Measurements from ENCODE around the gene LCNL1. TPM values are rescaled to one million over a fixed set of nuclear protein-coding genes. Genes with fewer than 3 reads are reported as not detected.

LCNL1 gene
- total and polyA plus RNA-seq, 10 of the 15 experiments (the other 5 are each of a cell fraction or from before 2014, with no cell fraction given): not detected

DNA sequence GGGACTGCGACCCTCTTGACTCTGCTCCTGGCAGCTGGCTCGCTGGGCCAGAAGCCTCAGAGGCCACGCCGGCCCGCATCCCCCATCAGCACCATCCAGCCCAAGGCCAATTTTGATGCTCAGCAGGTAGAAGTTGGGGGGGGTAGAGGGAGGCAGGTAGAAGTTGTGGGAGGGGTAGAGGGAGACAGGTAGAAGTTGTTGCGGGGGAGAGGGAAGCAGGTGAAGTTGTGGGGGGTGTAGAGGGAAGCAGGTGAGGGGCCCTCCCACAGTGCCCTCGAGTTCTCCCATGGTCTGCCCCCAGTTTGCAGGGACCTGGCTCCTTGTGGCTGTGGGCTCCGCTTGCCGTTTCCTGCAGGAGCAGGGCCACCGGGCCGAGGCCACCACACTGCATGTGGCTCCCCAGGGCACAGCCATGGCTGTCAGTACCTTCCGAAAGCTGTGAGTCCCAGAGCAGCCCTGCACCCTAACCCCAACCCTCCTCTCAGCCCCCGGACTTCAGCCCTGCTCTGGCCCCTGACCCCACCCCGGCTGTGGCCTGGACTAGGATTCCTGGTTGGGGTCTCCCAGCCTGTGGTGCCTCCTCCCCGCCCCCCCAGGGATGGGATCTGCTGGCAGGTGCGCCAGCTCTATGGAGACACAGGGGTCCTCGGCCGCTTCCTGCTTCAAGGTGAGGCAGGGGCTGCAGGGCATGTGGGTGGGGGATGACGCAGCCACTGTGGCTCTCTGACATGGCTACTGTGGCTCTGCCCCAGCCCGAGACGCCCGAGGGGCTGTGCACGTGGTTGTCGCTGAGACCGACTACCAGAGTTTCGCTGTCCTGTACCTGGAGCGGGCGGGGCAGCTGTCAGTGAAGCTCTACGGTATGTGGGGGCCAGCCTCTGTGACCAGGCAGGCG is 37.2 kb upstream of the LCNL1 start (continued):
- TF ChIP-seq EGR1 (IDR thresholded peaks at IDR 0.05; ENCODE audit: borderline replicate concordance in 1 of 2, low read depth in 2 of 2, low read length in 2 of 2): no peak
- no peak for TF ChIP-seq SUPT20H (IDR thresholded peaks at IDR 0.05; ENCODE audit: borderline replicate concordance, control insufficient read depth, low read depth, low read length)
- TF ChIP-seq, protein P1, sequence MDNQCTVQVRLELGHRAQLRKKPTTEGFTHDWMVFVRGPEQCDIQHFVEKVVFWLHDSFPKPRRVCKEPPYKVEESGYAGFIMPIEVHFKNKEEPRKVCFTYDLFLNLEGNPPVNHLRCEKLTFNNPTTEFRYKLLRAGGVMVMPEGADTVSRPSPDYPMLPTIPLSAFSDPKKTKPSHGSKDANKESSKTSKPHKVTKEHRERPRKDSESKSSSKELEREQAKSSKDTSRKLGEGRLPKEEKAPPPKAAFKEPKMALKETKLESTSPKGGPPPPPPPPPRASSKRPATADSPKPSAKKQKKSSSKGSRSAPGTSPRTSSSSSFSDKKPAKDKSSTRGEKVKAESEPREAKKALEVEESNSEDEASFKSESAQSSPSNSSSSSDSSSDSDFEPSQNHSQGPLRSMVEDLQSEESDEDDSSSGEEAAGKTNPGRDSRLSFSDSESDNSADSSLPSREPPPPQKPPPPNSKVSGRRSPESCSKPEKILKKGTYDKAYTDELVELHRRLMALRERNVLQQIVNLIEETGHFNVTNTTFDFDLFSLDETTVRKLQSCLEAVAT (IDR thresholded peaks at IDR 0.05): no peak
- TF ChIP-seq IRF4 (IDR thresholded peaks at IDR 0.05; ENCODE audit: low read depth, low read length): no peak
- TF ChIP-seq ZNF217 (IDR thresholded peaks at IDR 0.05): no peak

DNA sequence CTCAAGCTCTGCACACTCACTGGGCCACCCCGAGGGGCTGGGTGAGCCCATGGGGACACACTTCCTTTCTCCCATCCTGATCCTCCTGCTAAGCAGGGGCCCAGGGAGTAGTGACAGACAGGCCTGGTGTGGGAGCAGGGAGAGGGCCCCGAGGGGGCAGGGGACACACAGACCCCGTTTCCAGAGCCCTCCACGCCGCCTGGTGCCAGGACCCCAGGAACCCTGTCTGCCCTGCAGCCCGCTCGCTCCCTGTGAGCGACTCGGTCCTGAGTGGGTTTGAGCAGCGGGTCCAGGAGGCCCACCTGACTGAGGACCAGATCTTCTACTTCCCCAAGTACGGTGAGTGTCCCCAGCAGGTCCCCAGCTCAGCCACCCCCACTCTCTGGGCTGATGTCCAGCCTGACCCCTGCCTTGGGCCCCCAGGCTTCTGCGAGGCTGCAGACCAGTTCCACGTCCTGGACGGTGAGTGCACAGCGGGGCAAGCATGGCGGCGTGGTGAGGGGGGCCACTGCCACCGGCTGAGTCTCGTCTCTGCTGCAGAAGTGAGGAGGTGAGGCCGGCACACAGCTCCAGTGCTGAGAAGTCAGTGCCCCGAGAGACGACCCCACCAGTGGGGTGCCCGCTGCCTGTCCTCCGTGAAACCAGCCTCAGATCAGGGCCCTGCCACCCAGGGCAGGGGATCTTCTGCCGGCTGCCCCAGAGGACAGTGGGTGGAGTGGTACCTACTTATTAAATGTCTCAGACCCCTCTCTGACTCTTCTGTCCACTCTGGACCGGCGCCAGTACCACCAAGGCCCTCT is 36.4 kb upstream of the LCNL1 start:
- intact Hi-C loops (cut with micrococcal nuclease; ENCODE audit: unreplicated experiment): loop anchor here (10.0 kb wide), 1 partner anchor 152 kb away; the partner anchor contains the start of genes CCDC183 and TMEM141

More for the DNA sequence above, 36.4 kb upstream of the LCNL1 start:
- DNase-seq (ENCODE audit: low read depth, low spot score) (no peak), ATAC-seq (no peak), FAIRE-seq (no peak)
- H3K9ac ChIP-seq (ENCODE audit: control insufficient read depth, insufficient read depth, low read length): no peak overlapping the region
- WGBS (ENCODE audit: insufficient coverage, insufficient replicate concordance, low lambda C conversion rate, missing lambda C conversion rate): 56% methylated on average over 27 of the region's 27 CpGs
- no peak overlapping the region for H3K27ac ChIP-seq (ENCODE audit: control insufficient read depth, insufficient read depth)
- no peak overlapping the region for H2AFZ ChIP-seq (ENCODE audit: control insufficient read depth, low read depth, low read length)
- no peak for TF ChIP-seq BMI1 (IDR thresholded peaks at IDR 0.05; ENCODE audit: borderline replicate concordance)
- no peak for TF ChIP-seq IRF4 (IDR thresholded peaks at IDR 0.05; ENCODE audit: low read depth, low read length)
- no peak for TF ChIP-seq NFYB (IDR thresholded peaks at IDR 0.05; ENCODE audit: insufficient read depth, low read depth, low read length)
- no peak for TF ChIP-seq RBBP5 (conservative IDR thresholded peaks at IDR 0.05)
- TF ChIP-seq CHD4 (IDR thresholded peaks at IDR 0.05): no peak
- no peak for TF ChIP-seq POLR2A (IDR thresholded peaks at IDR 0.05; ENCODE audit: low read depth, low read length)
- no peak for TF ChIP-seq NFIC (IDR thresholded peaks at IDR 0.05; ENCODE audit: low read depth, low read length)
- no peak for TF ChIP-seq PML (IDR thresholded peaks at IDR 0.05; ENCODE audit: low read length)
- no peak for TF ChIP-seq RAD21 (IDR thresholded peaks at IDR 0.05; ENCODE audit: insufficient read depth, low read depth, low read length)
- TF ChIP-seq IKZF1 (conservative IDR thresholded peaks at IDR 0.05): no peak
- TF ChIP-seq SMAD5 (IDR thresholded peaks at IDR 0.05; ENCODE audit: low read depth): no peak
- H3K36me3 ChIP-seq (ENCODE audit: control insufficient read depth in 2 of 2, insufficient read depth in 2 of 2, low read length in 1 of 2): peaks cover 0 to 11% of the 10 kb centered on the region in 2 experiments; a peak in 2 of 4 replicates
- in situ Hi-C loops (cut with MboI): loop anchor here (5.0 kb wide), 1 partner anchor 91 kb away; no protein-coding TSS in a partner anchor
- SMC1A ChIA-PET (ENCODE audit: uncharacterized antibody, unreplicated experiment): interaction anchor here (1.7 to 2.4 kb wide), 2 partner anchors 87 to 100 kb away, joined by 5 to 77 read pairs; partner anchors contain the start of genes FUT7 and NPDC1
- H3K79me2 ChIP-seq (ENCODE audit: control insufficient read depth, insufficient read depth, low read length): peaks cover 19% of the 10 kb centered on the region
- peaks cover 10% of the 10 kb centered on the region for H3K4me1 ChIP-seq (ENCODE audit: control insufficient read depth, insufficient read depth, low read length)
- POLR2A ChIA-PET: no interaction called here
- CTCF ChIA-PET: interaction anchor here (0.8 to 3.5 kb wide), 7 partner anchors 50 to 159 kb away, joined by 3 to 163 read pairs (median 7); partner anchors contain the start of gene CLIC3
- H3K27me3 ChIP-seq (replicated peaks in 1 of 2; ENCODE audit: control insufficient read depth in 2 of 2, insufficient read depth in 2 of 2, low read length in 1 of 2): no peaks in the 10 kb centered on the region
- no peaks in the 10 kb centered on the region for H4K20me1 ChIP-seq (ENCODE audit: control insufficient read depth, insufficient read depth)
- no peak overlapping the region for H3K4me3 ChIP-seq
- no peak overlapping the region for H3K4me2 ChIP-seq (ENCODE audit: control insufficient read depth, insufficient read depth)
- RAD21 ChIA-PET (ENCODE audit: unreplicated experiment): interaction anchor here (0.5 to 2.1 kb wide), 5 partner anchors 14 to 121 kb away, joined by 3 to 109 read pairs (median 7); partner anchors contain the start of gene PAXX
- no TSS peak for BruUV-seq (replicated peaks)
- no peaks in the 10 kb centered on the region for H3K9me3 ChIP-seq (replicated peaks; ENCODE audit: control insufficient read depth, insufficient read depth, low read length)
